Neural cell (in vitro differentiated cells): ENCODE data around the gene PLEKHA3. TPM values are rescaled to one million over a fixed set of nuclear protein-coding genes. Genes with fewer than 3 reads are reported as not detected.
"Not testable (repeated sequence)": the region's sequence is repeated elsewhere in the genome, so short reads cannot be mapped to it uniquely, and the experiment has no call there.

Source experiments
- H2AFZ ChIP-seq: fragments of 200-600, 300-800 bp; sonication (generic), shearing (Covaris generic); 2 replicates; pipeline ENCODE4 v1.6.0; 2014; ENCODE audit warnings: low read depth, mild to moderate bottlenecking, antibody characterized with exemption, low read length, moderate library complexity
- H3F3A ChIP-seq: fragments of 200-600 bp; shearing (Covaris generic); 2 replicates; pipeline ENCODE4 v1.6.1; 2016; ENCODE audit warnings: mild to moderate bottlenecking, moderate library complexity, mixed read lengths, antibody characterized with exemption, low read length; ENCODE audit not compliant: insufficient read depth, poor library complexity, severe bottlenecking
- H3K27ac ChIP-seq: fragments of 200-600, 300-800 bp; sonication (generic), shearing (Covaris generic); 2 replicates; pipeline ENCODE4 v1.5.1; 2014; ENCODE audit warnings: mild to moderate bottlenecking, low read length, moderate library complexity
- H3K27me3 ChIP-seq: fragments of 300-800, 200-600 bp; sonication (generic), shearing (Covaris generic); 2 replicates; pipeline ENCODE4 v1.6.0; 2014; ENCODE audit warnings: mild to moderate bottlenecking, low read depth, low read length, moderate library complexity; ENCODE audit not compliant: insufficient read depth
- H3K36me3 ChIP-seq: fragments of 300-800, 200-600 bp; sonication (generic), shearing (Covaris generic); 2 replicates; pipeline ENCODE4 v1.5.1; 2014; ENCODE audit warnings: mild to moderate bottlenecking, antibody characterized with exemption, low read length, moderate library complexity; ENCODE audit not compliant: insufficient read depth
- H3K4me2 ChIP-seq: fragments of 300-800, 200-600 bp; sonication (generic), shearing (Covaris generic); 2 replicates; pipeline ENCODE4 v1.6.0; 2014; ENCODE audit warnings: mild to moderate bottlenecking, low read length
- H3K4me3 ChIP-seq: fragments of 300-800, 200-600 bp; sonication (generic), shearing (Covaris generic); 2 replicates; pipeline ENCODE4 v1.5.1; 2014; ENCODE audit warnings: mild to moderate bottlenecking, low read length, moderate library complexity
- H3K79me2 ChIP-seq: fragments of 200-600 bp; shearing (Covaris generic); replicated peaks from 2 replicates; pipeline ENCODE4 v1.6.0; 2014; ENCODE audit warnings: mild to moderate bottlenecking, low read length, moderate library complexity; ENCODE audit not compliant: insufficient read depth
- H3K9ac ChIP-seq: fragments of 300-800, 200-600 bp; sonication (generic), shearing (Covaris generic); 2 replicates; pipeline ENCODE4 v1.6.1; 2016; ENCODE audit warnings: mild to moderate bottlenecking, low read length, mixed read lengths
- H3K9me2 ChIP-seq: fragments of 200-600 bp; shearing (Covaris generic); 2 replicates; pipeline ENCODE4 v1.6.1; 2016; ENCODE audit warnings: mild to moderate bottlenecking, low read length, mixed read lengths; ENCODE audit not compliant: insufficient read depth
- H3K9me3 ChIP-seq: fragments of 200-600, 300-800 bp; sonication (generic), shearing (Covaris generic); 2 replicates; pipeline ENCODE4 v1.6.1; 2016; ENCODE audit warnings: mild to moderate bottlenecking, mixed run types, low read length, moderate library complexity, mixed read lengths
- H4K20me1 ChIP-seq: fragments of 200-600 bp; shearing (Covaris generic); 2 replicates; pipeline ENCODE4 v1.6.1; 2016; ENCODE audit warnings: mild to moderate bottlenecking, mixed run types; ENCODE audit not compliant: insufficient read depth
- EP300 ChIP-seq: fragments of 450-650 bp; conservative IDR thresholded peaks from 2 replicates; pipeline ENCODE4 v1.6.1; 2014; ENCODE audit warnings: antibody characterized with exemption, mild to moderate bottlenecking, moderate library complexity; ENCODE audit not compliant: poor library complexity, severe bottlenecking
- EZH2 ChIP-seq: fragments of 200-600, 300-800 bp; shearing (Covaris generic), sonication (generic); IDR thresholded peaks from 2 replicates; pipeline ENCODE4 v1.6.1; 2014; ENCODE audit warnings: antibody characterized with exemption, low read length, borderline replicate concordance, mild to moderate bottlenecking; ENCODE audit not compliant: insufficient read depth, poor library complexity, severe bottlenecking
- MXI1 ChIP-seq: fragments of 450-650 bp; conservative IDR thresholded peaks from 2 replicates; pipeline ENCODE4 v1.6.1; 2014; ENCODE audit warnings: antibody characterized with exemption, mild to moderate bottlenecking; ENCODE audit not compliant: poor library complexity, severe bottlenecking
- POLR2AphosphoS5 ChIP-seq: IDR thresholded peaks from 2 replicates; pipeline ENCODE4 v1.6.1; 2012
- RAD21 ChIP-seq: fragments of 450-650 bp; conservative IDR thresholded peaks from 2 replicates; pipeline ENCODE4 v1.6.1; 2014; ENCODE audit warnings: antibody characterized with exemption, mild to moderate bottlenecking, moderate library complexity
- SMC3 ChIP-seq: fragments of 450-650 bp; conservative IDR thresholded peaks from 2 replicates; pipeline ENCODE4 v1.6.1; 2014; ENCODE audit warnings: antibody characterized with exemption, mild to moderate bottlenecking, moderate library complexity; ENCODE audit not compliant: poor library complexity
- TAF1 ChIP-seq: IDR thresholded peaks from 2 replicates; pipeline ENCODE4 v1.6.1; 2012; ENCODE audit warnings: low read depth
- polyA plus RNA-seq: library from polyadenylated mRNA; depleted of rRNA; stranded (reverse); fragments of >200 nt; gene quantifications from 2 replicates; pipeline ENCODE4 v1.2.3, GENCODE V29; 2014
- TF ChIP-seq, protein P1 (sequence below): IDR thresholded peaks from 2 replicates; pipeline ENCODE4 v1.6.1; 2012; ENCODE audit warnings: borderline replicate concordance
- TF ChIP-seq, protein P2 (sequence below): fragments of 450-650 bp; IDR thresholded peaks from 2 replicates; pipeline ENCODE4 v1.5.1; 2014; ENCODE audit warnings: antibody characterized with exemption, mild to moderate bottlenecking, moderate library complexity; ENCODE audit not compliant: poor library complexity, severe bottlenecking

PLEKHA3 gene
- polyA plus RNA-seq, 1 donor from 2014 or later, result 16.8 TPM

DNA sequence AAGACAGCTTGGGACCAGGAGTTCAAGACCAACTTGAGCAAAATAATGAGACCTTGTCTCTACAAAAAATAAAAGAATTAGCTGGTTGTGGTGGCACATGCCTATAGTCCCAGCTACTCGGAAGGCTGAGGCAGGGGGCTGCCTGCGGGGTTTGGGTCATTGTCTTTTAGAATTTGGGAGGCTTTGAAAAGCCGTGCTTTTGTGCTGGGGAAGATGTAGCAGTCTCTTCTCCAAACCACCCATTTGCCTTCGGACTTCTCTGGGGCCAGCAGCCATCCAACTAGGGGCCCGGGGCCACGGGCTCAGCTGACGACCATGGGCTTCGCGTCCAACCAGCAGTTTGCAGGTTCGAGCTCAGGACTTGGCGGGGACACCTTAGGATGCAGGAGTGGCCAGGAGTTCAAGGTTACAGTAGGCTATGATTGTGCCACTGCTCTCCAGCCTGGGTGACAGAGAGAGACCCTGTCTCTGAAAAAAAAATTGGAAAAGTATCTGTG, 22.8 kb upstream of the PLEKHA3 start:
- no peaks in the 10 kb centered on the region for H3K27me3 ChIP-seq
- H3K4me2 ChIP-seq, result no peak overlapping the region
- H3K9me2 ChIP-seq, result no peaks in the 10 kb centered on the region
- TF ChIP-seq, protein P1, sequence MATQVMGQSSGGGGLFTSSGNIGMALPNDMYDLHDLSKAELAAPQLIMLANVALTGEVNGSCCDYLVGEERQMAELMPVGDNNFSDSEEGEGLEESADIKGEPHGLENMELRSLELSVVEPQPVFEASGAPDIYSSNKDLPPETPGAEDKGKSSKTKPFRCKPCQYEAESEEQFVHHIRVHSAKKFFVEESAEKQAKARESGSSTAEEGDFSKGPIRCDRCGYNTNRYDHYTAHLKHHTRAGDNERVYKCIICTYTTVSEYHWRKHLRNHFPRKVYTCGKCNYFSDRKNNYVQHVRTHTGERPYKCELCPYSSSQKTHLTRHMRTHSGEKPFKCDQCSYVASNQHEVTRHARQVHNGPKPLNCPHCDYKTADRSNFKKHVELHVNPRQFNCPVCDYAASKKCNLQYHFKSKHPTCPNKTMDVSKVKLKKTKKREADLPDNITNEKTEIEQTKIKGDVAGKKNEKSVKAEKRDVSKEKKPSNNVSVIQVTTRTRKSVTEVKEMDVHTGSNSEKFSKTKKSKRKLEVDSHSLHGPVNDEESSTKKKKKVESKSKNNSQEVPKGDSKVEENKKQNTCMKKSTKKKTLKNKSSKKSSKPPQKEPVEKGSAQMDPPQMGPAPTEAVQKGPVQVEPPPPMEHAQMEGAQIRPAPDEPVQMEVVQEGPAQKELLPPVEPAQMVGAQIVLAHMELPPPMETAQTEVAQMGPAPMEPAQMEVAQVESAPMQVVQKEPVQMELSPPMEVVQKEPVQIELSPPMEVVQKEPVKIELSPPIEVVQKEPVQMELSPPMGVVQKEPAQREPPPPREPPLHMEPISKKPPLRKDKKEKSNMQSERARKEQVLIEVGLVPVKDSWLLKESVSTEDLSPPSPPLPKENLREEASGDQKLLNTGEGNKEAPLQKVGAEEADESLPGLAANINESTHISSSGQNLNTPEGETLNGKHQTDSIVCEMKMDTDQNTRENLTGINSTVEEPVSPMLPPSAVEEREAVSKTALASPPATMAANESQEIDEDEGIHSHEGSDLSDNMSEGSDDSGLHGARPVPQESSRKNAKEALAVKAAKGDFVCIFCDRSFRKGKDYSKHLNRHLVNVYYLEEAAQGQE, result no peak
- TF ChIP-seq MXI1 (no peak), EZH2 (no peak), TAF1 (no peak), RAD21 (no peak), EP300 (no peak), SMC3 (no peak), POLR2AphosphoS5 (no peak)
- TF ChIP-seq, protein P2, sequence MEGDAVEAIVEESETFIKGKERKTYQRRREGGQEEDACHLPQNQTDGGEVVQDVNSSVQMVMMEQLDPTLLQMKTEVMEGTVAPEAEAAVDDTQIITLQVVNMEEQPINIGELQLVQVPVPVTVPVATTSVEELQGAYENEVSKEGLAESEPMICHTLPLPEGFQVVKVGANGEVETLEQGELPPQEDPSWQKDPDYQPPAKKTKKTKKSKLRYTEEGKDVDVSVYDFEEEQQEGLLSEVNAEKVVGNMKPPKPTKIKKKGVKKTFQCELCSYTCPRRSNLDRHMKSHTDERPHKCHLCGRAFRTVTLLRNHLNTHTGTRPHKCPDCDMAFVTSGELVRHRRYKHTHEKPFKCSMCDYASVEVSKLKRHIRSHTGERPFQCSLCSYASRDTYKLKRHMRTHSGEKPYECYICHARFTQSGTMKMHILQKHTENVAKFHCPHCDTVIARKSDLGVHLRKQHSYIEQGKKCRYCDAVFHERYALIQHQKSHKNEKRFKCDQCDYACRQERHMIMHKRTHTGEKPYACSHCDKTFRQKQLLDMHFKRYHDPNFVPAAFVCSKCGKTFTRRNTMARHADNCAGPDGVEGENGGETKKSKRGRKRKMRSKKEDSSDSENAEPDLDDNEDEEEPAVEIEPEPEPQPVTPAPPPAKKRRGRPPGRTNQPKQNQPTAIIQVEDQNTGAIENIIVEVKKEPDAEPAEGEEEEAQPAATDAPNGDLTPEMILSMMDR, result no peak
- no peaks in the 10 kb centered on the region for H3F3A ChIP-seq
- H3K9ac ChIP-seq, result no peak overlapping the region
- no peaks in the 10 kb centered on the region for H4K20me1 ChIP-seq
- H3K27ac ChIP-seq, result no peak overlapping the region
- H3K4me3 ChIP-seq, result no peak overlapping the region
- H3K9me3 ChIP-seq, result no peaks in the 10 kb centered on the region
- H3K36me3 ChIP-seq, result no peaks in the 10 kb centered on the region
- no peaks in the 10 kb centered on the region for H3K79me2 ChIP-seq
- H2AFZ ChIP-seq, result no peak overlapping the region

DNA sequence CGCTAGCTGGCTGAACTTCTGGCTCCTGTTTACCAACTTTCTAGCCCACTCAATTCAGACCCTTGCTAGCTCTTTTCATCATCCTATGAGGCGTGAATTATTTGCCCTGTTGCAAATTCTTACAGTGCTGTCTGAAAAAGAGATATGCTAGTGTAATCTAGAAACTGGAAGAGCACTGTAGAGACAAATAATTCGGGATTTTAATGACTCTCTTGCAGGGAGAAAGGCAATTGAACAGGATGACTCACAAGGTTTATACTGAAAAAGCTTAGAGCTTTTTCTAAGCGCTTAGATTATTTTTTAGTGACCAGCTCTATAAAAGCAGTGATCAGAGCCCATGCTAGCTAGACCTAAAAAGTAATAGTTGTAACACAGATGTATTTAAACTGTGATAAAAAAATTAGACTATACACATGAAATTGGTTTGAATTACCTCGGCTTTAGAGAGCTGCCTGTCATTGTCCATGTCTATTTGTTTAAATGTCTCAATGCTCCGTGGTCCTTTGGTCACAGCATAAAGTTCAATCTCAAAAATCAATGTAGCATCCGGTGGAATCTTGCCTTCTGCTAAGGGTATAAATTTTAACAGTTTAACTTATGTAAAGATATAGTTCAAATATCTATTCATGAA, 10.9 kb upstream of the PLEKHA3 start:
- no peaks in the 10 kb centered on the region for H3F3A ChIP-seq
- no peak overlapping the region for H2AFZ ChIP-seq
- no peaks in the 10 kb centered on the region for H3K27me3 ChIP-seq
- TF ChIP-seq, protein P2, result no peak
- no peak for TF ChIP-seq EZH2
- no peak for TF ChIP-seq SMC3
- TF ChIP-seq, protein P1, result no peak
- TF ChIP-seq RAD21, result no peak
- TF ChIP-seq POLR2AphosphoS5, result no peak
- no peak for TF ChIP-seq MXI1
- TF ChIP-seq EP300, result no peak
- TF ChIP-seq TAF1, result no peak
- H3K9ac ChIP-seq, result no peak overlapping the region
- no peak overlapping the region for H3K4me2 ChIP-seq
- H3K4me3 ChIP-seq, result no peak overlapping the region
- peaks cover 6% of the 10 kb centered on the region for H3K36me3 ChIP-seq
- H3K79me2 ChIP-seq, result peaks cover 8% of the 10 kb centered on the region
- no peaks in the 10 kb centered on the region for H4K20me1 ChIP-seq
- no peak overlapping the region for H3K27ac ChIP-seq
- H3K9me3 ChIP-seq, result no peaks in the 10 kb centered on the region
- no peaks in the 10 kb centered on the region for H3K9me2 ChIP-seq

DNA sequence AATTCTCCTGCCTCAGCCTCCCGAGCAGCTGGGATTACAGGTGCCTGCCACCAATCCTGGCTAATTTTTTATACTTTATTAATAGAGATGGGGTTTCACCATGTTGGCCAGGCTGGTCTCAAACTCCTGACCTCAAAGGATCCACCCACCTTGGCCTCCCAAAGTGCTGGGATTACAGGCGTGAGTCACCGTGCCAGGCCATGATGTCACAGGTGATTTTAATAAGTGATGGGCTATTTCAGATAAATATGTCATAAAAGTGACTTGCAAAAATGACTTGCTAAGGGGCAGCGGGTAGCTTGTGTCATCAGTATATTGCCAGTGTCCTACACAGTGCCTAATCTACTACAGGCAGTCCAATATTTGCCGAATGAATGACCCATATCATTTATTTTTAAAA, 8.9 kb upstream of the PLEKHA3 start:
- H2AFZ ChIP-seq, H4K20me1 ChIP-seq, H3K9ac ChIP-seq, H3K36me3 ChIP-seq, H3K27ac ChIP-seq, H3K9me2 ChIP-seq, H3K4me2 ChIP-seq, H3K27me3 ChIP-seq, H3K4me3 ChIP-seq, H3F3A ChIP-seq, H3K9me3 ChIP-seq: not testable (repeated sequence)
- H3K79me2 ChIP-seq, result peaks cover 18% of the 10 kb centered on the region
